HCT116 (cell line): Measurements from ENCODE around the gene TMEM238L.

Experiments
- CEBPB ChIP-seq: IDR thresholded peaks from 2 replicates; pipeline ENCODE4 v1.6.1; 2012; ENCODE audit warnings: low read depth
- CTCF ChIP-seq, 3 experiments: fragments of 200-600 bp in 1 of 3; sonication (generic) in 1 of 3; IDR thresholded peaks in 2 of 3; conservative IDR thresholded peaks in 1 of 3; 2 replicates each; pipeline ENCODE4 v1.5.1; 2012 to 2017; ENCODE audit warnings: low read depth in 2 of 3, low read length in 2 of 3, antibody characterized with exemption in 1 of 3, borderline replicate concordance in 1 of 3, control low read depth in 1 of 3, mild to moderate bottlenecking in 1 of 3, mixed read lengths in 1 of 3, mixed run types in 1 of 3, moderate library complexity in 1 of 3; ENCODE audit not compliant: insufficient read depth in 1 of 3
- EGR1 ChIP-seq: IDR thresholded peaks from 2 replicates; pipeline ENCODE4 v1.6.1; 2012; ENCODE audit warnings: low read depth
- ELF1 ChIP-seq: IDR thresholded peaks from 2 replicates; pipeline ENCODE4 v1.6.1; 2012; ENCODE audit warnings: low read depth, borderline replicate concordance
- EZH2 ChIP-seq: fragments of 200-600 bp; sonication (generic); IDR thresholded peaks from 2 replicates; pipeline ENCODE4 v1.6.1; 2017; ENCODE audit warnings: antibody characterized with exemption, mixed run types
- MAX ChIP-seq: IDR thresholded peaks from 2 replicates; pipeline ENCODE4 v1.6.1; 2012
- POLR2A ChIP-seq: IDR thresholded peaks from 2 replicates; pipeline ENCODE4 v1.7.0; 2011; ENCODE audit warnings: borderline replicate concordance; ENCODE audit not compliant: insufficient read depth, insufficient read length; ENCODE audit errors: extremely low read depth
- POLR2AphosphoS5 ChIP-seq: IDR thresholded peaks from 2 replicates; pipeline ENCODE4 v1.6.1; 2011; ENCODE audit warnings: mild to moderate bottlenecking, low read depth, low read length, moderate library complexity
- RAD21 ChIP-seq: IDR thresholded peaks from 2 replicates; pipeline ENCODE4 v1.6.1; 2012; ENCODE audit warnings: low read depth, mild to moderate bottlenecking
- REST ChIP-seq: IDR thresholded peaks from 2 replicates; pipeline ENCODE4 v1.6.1; 2012; ENCODE audit warnings: low read depth
- YY1 ChIP-seq: IDR thresholded peaks from 2 replicates; pipeline ENCODE4 v1.6.1; 2011; ENCODE audit warnings: low read length, low read depth, moderate library complexity, mild to moderate bottlenecking; ENCODE audit not compliant: insufficient replicate concordance; ENCODE audit errors: extremely low read depth
- ZFX ChIP-seq: fragments of 450-650 bp; IDR thresholded peaks from 2 replicates; pipeline ENCODE4 v1.6.1; 2017

GRCh38 chr17:10837921-10838320 is 34.0 kb upstream of the TMEM238L start, which contains the start of gene PIRT:
- TF ChIP-seq CTCF (IDR thresholded peaks at IDR 0.05 in 2 of 3, conservative IDR thresholded peaks at IDR 0.05 in 1 of 3; ENCODE audit: borderline replicate concordance in 1 of 3, insufficient read depth in 1 of 3, low read depth in 2 of 3, low read length in 2 of 3): no peak
- no peak for TF ChIP-seq ZFX
- TF ChIP-seq EZH2: no peak
- TF ChIP-seq YY1: no peak
- TF ChIP-seq RAD21: no peak
- TF ChIP-seq POLR2A: no peak
- no peak for TF ChIP-seq POLR2AphosphoS5
- no peak for TF ChIP-seq MAX
- no peak for TF ChIP-seq CEBPB
- no peak for TF ChIP-seq REST
- no peak for TF ChIP-seq EGR1
- TF ChIP-seq ELF1: no peak
